RWPE1 (cell line): ENCODE measurements around the gene LAMB3.

ENCODE experiments used
- CTCF ChIA-PET: fragments of 350-600 bp; sonication (Branson Sonifier 250); formaldehyde crosslinking; extraction: SDS; loops from one replicate; lab custom pipeline; 2021; lab: Yijun Ruan, JAX
- POLR2A ChIA-PET: fragments of 400-600 bp; formaldehyde crosslinking; extraction: SDS; loops from one replicate; lab custom pipeline; 2020; ENCODE audit warnings: antibody characterized with exemption; ENCODE audit not compliant: low non-redundant PET; lab: Yijun Ruan, JAX
- DNase-seq: peaks from one replicate; pipeline ENCODE4 v3.0.0; 2012; ENCODE audit warnings: low spot score
- H3K27ac ChIP-seq: fragments of 450-650 bp; 2 replicates; pipeline ENCODE4 v1.5.1; 2017
- CTCF ChIP-seq: fragments of 450-650 bp; conservative IDR thresholded peaks from 2 replicates; pipeline ENCODE4 v1.5.1; 2017; ENCODE audit warnings: low read depth, mild to moderate bottlenecking

Gene LAMB3

GRCh38 chr1:209583408-209583807, 68.8 kb downstream of the LAMB3 start, which contains the start of gene CAMK1G:
Gene CAMK1G, plus strand, starts transcription at chr1:209583714. Its CDS starts 11,270 bp downstream, at chr1:209594984.
- ChIA-PET POLR2A (no interaction called here), CTCF (interaction anchor here (0.6 to 1.5 kb wide), 3 partner anchors 14 to 109 kb away, joined by 3 read pairs; no protein-coding TSS in a partner anchor)
- no peak for DNase-seq
- H3K27ac ChIP-seq = no peak within 1 kb of the TSS
- TF ChIP-seq CTCF = no peak

GRCh38 chr1:209580577-209580976, 71.6 kb downstream of the LAMB3 start:
- ChIA-PET POLR2A (no interaction called here), CTCF (interaction anchor here (0.6 to 0.8 kb wide), 4 partner anchors 11 to 152 kb away, joined by 3 to 6 read pairs (median 4); no protein-coding TSS in a partner anchor)
- no peak for DNase-seq

GRCh38 chr1:209577346-209577745, 74.9 kb downstream of the LAMB3 start:
- H3K27ac ChIP-seq = no peak overlapping the region
- TF ChIP-seq CTCF = no peak
- DNase-seq = no peak
- ChIA-PET CTCF (interaction anchor here (0.7 to 1.8 kb wide), 4 partner anchors 54 to 210 kb away, joined by 3 to 8 read pairs (median 4); no protein-coding TSS in a partner anchor), POLR2A (no interaction called here)

More at GRCh38 chr1:209580577-209580976, 71.6 kb downstream of the LAMB3 start:
- H3K27ac ChIP-seq = no peak overlapping the region
- no peak for TF ChIP-seq CTCF

- DNase-seq = peak; percentile 94
- peak; percentile 88 for TF ChIP-seq CTCF
- POLR2A ChIA-PET = no interaction called here
- H3K27ac ChIP-seq = no peak overlapping the region
- CTCF ChIA-PET = interaction anchor here (0.6 to 1.8 kb wide), 9 partner anchors 9 to 1029 kb away, joined by 3 to 8 read pairs (median 4); no protein-coding TSS in a partner anchor
Measured at GRCh38 chr1:209576392-209577197, 75.6 kb downstream of the LAMB3 start.

GRCh38 chr1:209570743-209571142, 81.5 kb downstream of the LAMB3 start:
- DNase-seq = no peak
- H3K27ac ChIP-seq = no peak overlapping the region
- ChIA-PET POLR2A (no interaction called here), CTCF (no interaction called here)
- no peak for TF ChIP-seq CTCF

GRCh38 chr1:209569455-209570207, 82.6 kb downstream of the LAMB3 start:
- H3K27ac ChIP-seq = no peak overlapping the region
- CTCF ChIA-PET = interaction anchor here (0.5 to 1.4 kb wide), 12 partner anchors 9 to 1809 kb away, joined by 3 to 5 read pairs (median 3); no protein-coding TSS in a partner anchor
- POLR2A ChIA-PET = no interaction called here
- peak; percentile 88 for TF ChIP-seq CTCF
- peak; percentile 82 for DNase-seq
